ENCODE measurements around the gene STARD4. TPM values are rescaled to one million over a fixed set of nuclear protein-coding genes. Genes with fewer than 3 reads are reported as not detected.

The STARD4 gene
- total RNA-seq, 1 donor from 2014 or later, result 163 TPM

GRCh38 chr5:111486926-111487325 is 25.4 kb downstream of the STARD4 start:
- H3K4me3 Mint-ChIP-seq, result no peak overlapping the region
- no peak overlapping the region for H3K27ac Mint-ChIP-seq
- no peaks in the 10 kb centered on the region for H3K4me1 Mint-ChIP-seq (ENCODE audit: low read depth)
- H3K36me3 Mint-ChIP-seq (ENCODE audit: low read depth), result peaks cover 21% of the 10 kb centered on the region
- no peaks in the 10 kb centered on the region for H3K9me3 Mint-ChIP-seq
- no peaks in the 10 kb centered on the region for H3K27me3 Mint-ChIP-seq (ENCODE audit: insufficient read depth)
- DNase-seq (ENCODE audit: low spot score), result no peak
- intact Hi-C loops (cut with micrococcal nuclease), result no loop called here

- Mint-ChIP-seq H3K9me3 (no peaks in the 10 kb centered on the region), H3K4me3 (no peak overlapping the region), H3K36me3 (ENCODE audit: low read depth) (peaks cover 21% of the 10 kb centered on the region), H3K4me1 (ENCODE audit: low read depth) (no peaks in the 10 kb centered on the region), H3K27ac (no peak overlapping the region), H3K27me3 (ENCODE audit: insufficient read depth) (no peaks in the 10 kb centered on the region)
- intact Hi-C loops (cut with micrococcal nuclease), result no loop called here
- no peak for DNase-seq (ENCODE audit: low spot score)
These were observed 26.3 kb downstream of the STARD4 start for GRCh38 chr5:111486055-111486454.

DNA sequence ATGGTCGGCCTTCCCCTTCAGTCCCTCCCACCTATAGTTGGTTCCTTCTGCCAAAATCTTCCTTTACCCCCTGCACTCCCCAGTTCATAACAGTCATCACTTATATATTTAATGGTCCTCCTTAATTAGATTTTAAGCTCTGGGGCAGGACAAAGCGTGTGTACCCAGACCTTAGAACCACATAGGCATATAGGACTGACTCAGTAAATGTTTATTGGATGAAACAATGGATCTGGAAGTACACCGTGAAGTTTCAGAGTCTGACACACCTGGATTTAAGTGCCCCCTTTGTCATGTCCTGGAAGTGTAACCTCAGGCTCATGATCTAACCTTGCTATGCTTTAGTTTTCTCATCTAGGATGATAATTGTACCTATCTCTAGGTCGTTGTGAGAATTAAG is 32.0 kb downstream of the STARD4 start:
- no peaks in the 10 kb centered on the region for H3K27me3 Mint-ChIP-seq (ENCODE audit: insufficient read depth)
- intact Hi-C loops (cut with micrococcal nuclease), result no loop called here

GRCh38 chr5:111478898-111479297 is 33.4 kb downstream of the STARD4 start:
- Mint-ChIP-seq H3K4me3 (no peak overlapping the region), H3K4me1 (ENCODE audit: low read depth) (no peaks in the 10 kb centered on the region), H3K36me3 (ENCODE audit: low read depth) (peaks cover 21% of the 10 kb centered on the region), H3K27me3 (ENCODE audit: insufficient read depth) (no peaks in the 10 kb centered on the region), H3K27ac (no peak overlapping the region), H3K9me3 (no peaks in the 10 kb centered on the region)
- DNase-seq (ENCODE audit: low spot score), result no peak
- intact Hi-C loops (cut with micrococcal nuclease), result no loop called here

More for the DNA sequence above, 32.0 kb downstream of the STARD4 start:
- H3K27ac Mint-ChIP-seq, result no peak overlapping the region
- H3K4me3 Mint-ChIP-seq, result no peak overlapping the region
- no peak for DNase-seq (ENCODE audit: low spot score)
- peaks cover 27% of the 10 kb centered on the region for H3K36me3 Mint-ChIP-seq (ENCODE audit: low read depth)
- H3K4me1 Mint-ChIP-seq (ENCODE audit: low read depth), result no peaks in the 10 kb centered on the region
- H3K9me3 Mint-ChIP-seq, result no peaks in the 10 kb centered on the region

DNA sequence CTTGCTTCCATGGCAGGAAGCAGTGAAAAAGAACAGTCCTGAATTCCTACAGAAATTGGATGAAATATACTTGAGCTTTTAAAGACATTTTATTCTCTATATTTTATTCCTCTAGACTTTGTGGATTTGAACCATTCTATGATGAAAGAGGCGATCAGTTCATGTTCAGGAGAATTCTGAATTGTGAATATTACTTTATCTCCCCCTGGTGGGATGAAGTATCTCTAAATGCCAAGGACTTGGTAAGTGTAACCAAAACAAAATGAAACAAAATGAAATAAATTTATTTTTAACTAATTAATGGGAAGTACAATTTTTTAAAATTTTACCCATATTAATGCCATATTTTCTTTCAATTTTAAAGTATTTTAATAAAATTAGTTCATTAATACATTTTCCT is 34.1 kb downstream of the STARD4 start:
- H3K27ac Mint-ChIP-seq, result no peak overlapping the region
- no peaks in the 10 kb centered on the region for H3K4me1 Mint-ChIP-seq (ENCODE audit: low read depth)
- H3K9me3 Mint-ChIP-seq, result no peaks in the 10 kb centered on the region
- intact Hi-C loops (cut with micrococcal nuclease), result no loop called here
- H3K27me3 Mint-ChIP-seq (ENCODE audit: insufficient read depth), result no peaks in the 10 kb centered on the region
- no peak overlapping the region for H3K4me3 Mint-ChIP-seq
- peaks cover 19% of the 10 kb centered on the region for H3K36me3 Mint-ChIP-seq (ENCODE audit: low read depth)
- DNase-seq (ENCODE audit: low spot score), result no peak

DNA sequence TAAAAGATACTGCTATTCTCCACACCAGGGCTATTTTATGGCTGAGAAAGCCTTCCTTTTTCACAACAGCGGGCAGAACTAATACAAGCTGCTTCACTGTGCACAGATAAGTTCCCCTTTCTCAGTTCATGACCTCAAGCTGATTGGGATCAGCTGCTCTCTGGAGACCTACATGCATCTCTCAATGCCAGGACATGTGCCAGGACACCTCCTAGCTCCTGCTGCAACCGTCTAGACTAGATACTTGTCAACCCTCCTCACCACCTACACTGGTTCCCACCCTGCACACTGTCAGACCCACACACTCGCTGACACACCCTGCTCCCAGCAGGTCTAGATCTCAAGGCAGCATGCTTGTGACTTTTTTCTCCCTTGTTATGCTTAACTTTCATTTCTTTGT is 39.8 kb downstream of the STARD4 start:
- Mint-ChIP-seq H3K36me3 (ENCODE audit: low read depth) (peaks cover 16% of the 10 kb centered on the region), H3K27me3 (ENCODE audit: insufficient read depth) (no peaks in the 10 kb centered on the region), H3K27ac (no peak overlapping the region), H3K4me3 (no peak overlapping the region), H3K4me1 (ENCODE audit: low read depth) (peaks cover 5% of the 10 kb centered on the region), H3K9me3 (no peaks in the 10 kb centered on the region)
- intact Hi-C loops (cut with micrococcal nuclease), result no loop called here
- no peak for DNase-seq (ENCODE audit: low spot score)

GRCh38 chr5:111472096-111472495 is 40.2 kb downstream of the STARD4 start:
- Mint-ChIP-seq H3K9me3 (no peaks in the 10 kb centered on the region), H3K27me3 (ENCODE audit: insufficient read depth) (no peaks in the 10 kb centered on the region), H3K36me3 (ENCODE audit: low read depth) (peaks cover 14% of the 10 kb centered on the region), H3K4me3 (no peak overlapping the region), H3K4me1 (ENCODE audit: low read depth) (peaks cover 5% of the 10 kb centered on the region), H3K27ac (no peak overlapping the region)
- DNase-seq (ENCODE audit: low spot score), result no peak
- intact Hi-C loops (cut with micrococcal nuclease), result no loop called here

GRCh38 chr5:111469903-111470302 is 42.4 kb downstream of the STARD4 start:
- no peak overlapping the region for H3K4me3 Mint-ChIP-seq
- intact Hi-C loops (cut with micrococcal nuclease), result no loop called here
- DNase-seq (ENCODE audit: low spot score), result no peak
- peaks cover 14% of the 10 kb centered on the region for H3K36me3 Mint-ChIP-seq (ENCODE audit: low read depth)
- peaks cover 9% of the 10 kb centered on the region for H3K9me3 Mint-ChIP-seq
- H3K27me3 Mint-ChIP-seq (ENCODE audit: insufficient read depth), result no peaks in the 10 kb centered on the region
- peaks cover 5% of the 10 kb centered on the region for H3K4me1 Mint-ChIP-seq (ENCODE audit: low read depth)
- H3K27ac Mint-ChIP-seq, result no peak overlapping the region

DNA sequence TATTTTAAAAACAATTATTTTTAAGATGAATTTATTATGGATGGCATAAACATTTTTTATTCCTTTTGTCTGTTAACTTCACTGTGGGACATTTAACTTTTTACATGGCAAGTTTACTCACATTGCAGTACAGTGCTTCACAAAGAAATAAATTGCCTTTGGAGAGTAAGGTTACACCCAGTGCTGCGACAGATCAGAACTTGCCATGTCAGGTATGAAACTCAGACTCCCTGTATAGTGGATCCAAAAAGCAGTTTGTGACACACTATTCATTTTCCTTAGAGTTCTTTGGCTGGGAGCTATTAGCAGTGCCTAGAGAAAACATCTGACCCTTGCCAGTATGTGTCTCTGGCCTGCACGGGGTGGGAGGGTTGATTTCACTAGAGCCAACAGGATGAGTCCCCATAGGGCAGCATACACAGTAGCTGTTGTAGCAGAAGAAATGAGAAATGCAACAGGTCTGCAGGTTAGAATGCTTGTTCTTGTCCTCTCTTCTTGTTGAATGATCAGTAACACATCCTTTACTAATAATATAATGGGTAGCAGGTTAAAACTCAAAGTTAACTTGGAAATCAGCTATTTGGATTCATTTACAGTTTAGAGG is 42.9 kb downstream of the STARD4 start:
- H3K4me1 Mint-ChIP-seq (ENCODE audit: low read depth), result peaks cover 5% of the 10 kb centered on the region
- no peak overlapping the region for H3K27ac Mint-ChIP-seq
- peaks cover 11% of the 10 kb centered on the region for H3K9me3 Mint-ChIP-seq
- H3K4me3 Mint-ChIP-seq, result no peak overlapping the region
- intact Hi-C loops (cut with micrococcal nuclease), result no loop called here
- no peaks in the 10 kb centered on the region for H3K27me3 Mint-ChIP-seq (ENCODE audit: insufficient read depth)
- no peak for DNase-seq (ENCODE audit: low spot score)
- H3K36me3 Mint-ChIP-seq (ENCODE audit: low read depth), result peaks cover 16% of the 10 kb centered on the region

- Mint-ChIP-seq H3K27me3 (ENCODE audit: insufficient read depth) (no peaks in the 10 kb centered on the region), H3K36me3 (ENCODE audit: low read depth) (peaks cover 24% of the 10 kb centered on the region), H3K27ac (no peak overlapping the region), H3K9me3 (peaks cover 11% of the 10 kb centered on the region), H3K4me3 (no peak overlapping the region), H3K4me1 (ENCODE audit: low read depth) (peaks cover 8% of the 10 kb centered on the region)
- DNase-seq (ENCODE audit: low spot score), result no peak
- intact Hi-C loops (cut with micrococcal nuclease), result loop anchor here (5.0 kb wide), 1 partner anchor 306 kb away; no protein-coding TSS in a partner anchor
These were observed 49.0 kb downstream of the STARD4 start for GRCh38 chr5:111463311-111463710.

GRCh38 chr5:111461934-111462333 is 50.4 kb downstream of the STARD4 start:
- intact Hi-C loops (cut with micrococcal nuclease), result loop anchor here (5.0 kb wide), 1 partner anchor 305 kb away; no protein-coding TSS in a partner anchor
- H3K27me3 Mint-ChIP-seq (ENCODE audit: insufficient read depth), result no peaks in the 10 kb centered on the region
- H3K27ac Mint-ChIP-seq, result no peak overlapping the region
- peaks cover 8% of the 10 kb centered on the region for H3K4me1 Mint-ChIP-seq (ENCODE audit: low read depth)
- no peak for DNase-seq (ENCODE audit: low spot score)
- H3K4me3 Mint-ChIP-seq, result no peak overlapping the region
- peaks cover 25% of the 10 kb centered on the region for H3K36me3 Mint-ChIP-seq (ENCODE audit: low read depth)
- H3K9me3 Mint-ChIP-seq, result peaks cover 11% of the 10 kb centered on the region

- Mint-ChIP-seq H3K27ac (no peak overlapping the region), H3K27me3 (ENCODE audit: insufficient read depth) (no peaks in the 10 kb centered on the region), H3K9me3 (peaks cover 11% of the 10 kb centered on the region), H3K4me1 (ENCODE audit: low read depth) (peaks cover 8% of the 10 kb centered on the region), H3K4me3 (no peak overlapping the region), H3K36me3 (ENCODE audit: low read depth) (peaks cover 25% of the 10 kb centered on the region)
- intact Hi-C loops (cut with micrococcal nuclease), result loop anchor here (5.0 kb wide), 1 partner anchor 304 kb away; no protein-coding TSS in a partner anchor
- DNase-seq (ENCODE audit: low spot score), result no peak
These were observed 51.1 kb downstream of the STARD4 start for GRCh38 chr5:111461255-111461671.

GRCh38 chr5:111454776-111455175 is 57.6 kb downstream of the STARD4 start:
- Mint-ChIP-seq H3K27me3 (ENCODE audit: insufficient read depth) (no peaks in the 10 kb centered on the region), H3K4me1 (ENCODE audit: low read depth) (no peaks in the 10 kb centered on the region), H3K27ac (no peak overlapping the region), H3K36me3 (ENCODE audit: low read depth) (peaks cover 20% of the 10 kb centered on the region), H3K9me3 (no peaks in the 10 kb centered on the region), H3K4me3 (no peak overlapping the region)
- intact Hi-C loops (cut with micrococcal nuclease), result no loop called here
- no peak for DNase-seq (ENCODE audit: low spot score)

GRCh38 chr5:111454198-111454622 is 58.1 kb downstream of the STARD4 start:
- intact Hi-C loops (cut with micrococcal nuclease), result no loop called here
- no peaks in the 10 kb centered on the region for H3K4me1 Mint-ChIP-seq (ENCODE audit: low read depth)
- no peak overlapping the region for H3K4me3 Mint-ChIP-seq
- DNase-seq (ENCODE audit: low spot score), result no peak
- no peaks in the 10 kb centered on the region for H3K27me3 Mint-ChIP-seq (ENCODE audit: insufficient read depth)
- H3K36me3 Mint-ChIP-seq (ENCODE audit: low read depth), result peaks cover 24% of the 10 kb centered on the region
- no peaks in the 10 kb centered on the region for H3K9me3 Mint-ChIP-seq
- no peak overlapping the region for H3K27ac Mint-ChIP-seq
